Keratinocyte (primary cell): ENCODE results near the gene BNIP5. TPM values are rescaled to one million over a fixed set of nuclear protein-coding genes. Genes with fewer than 3 reads are reported as not detected.

Experiments
- DNase-seq: peaks from one replicate; pipeline ENCODE4 v3.0.0-alpha.2; 2011; ENCODE audit warnings: low read depth, missing footprints, low spot score
- FAIRE-seq: peaks from 2 replicates; lab custom pipeline; 2011; peaks lifted over from hg19 to GRCh38; lab: Jason Lieb, UNC
- H2AFZ ChIP-seq: 2 replicates; pipeline ENCODE4 v1.6.0; 2012; ENCODE audit warnings: low read length, control low read depth, inconsistent platforms; ENCODE audit not compliant: control insufficient read depth
- H3K27ac ChIP-seq: 2 replicates; pipeline ENCODE4 v1.5.1; 2011; ENCODE audit warnings: low read length; ENCODE audit not compliant: control insufficient read depth, insufficient read depth
- H3K27me3 ChIP-seq: 3 replicates; pipeline ENCODE4 v1.6.0; 2011; ENCODE audit warnings: low read length; ENCODE audit not compliant: control insufficient read depth, insufficient read depth; ENCODE audit errors: extremely low read depth
- H3K36me3 ChIP-seq, 2 experiments: 2 replicates in 1 of 2; 3 replicates in 1 of 2; pipeline ENCODE4 v1.5.1; 2011; ENCODE audit warnings: low read length in 2 of 2, mild to moderate bottlenecking in 1 of 2; ENCODE audit not compliant: control insufficient read depth in 2 of 2, insufficient read depth in 2 of 2; ENCODE audit errors: extremely low read depth in 1 of 2
- H3K4me1 ChIP-seq: 3 replicates; pipeline ENCODE4 v1.5.1; 2011; ENCODE audit warnings: low read length; ENCODE audit not compliant: control insufficient read depth, insufficient read depth; ENCODE audit errors: extremely low read depth
- H3K4me2 ChIP-seq: 3 replicates; pipeline ENCODE4 v1.6.0; 2011; ENCODE audit warnings: low read depth, low read length; ENCODE audit not compliant: control insufficient read depth, insufficient read depth; ENCODE audit errors: extremely low read depth
- H3K4me3 ChIP-seq, 3 experiments: fragments of 200-600 bp in 1 of 3; sonication (generic) in 1 of 3; 2 replicates in 2 of 3; 3 replicates in 1 of 3; pipeline ENCODE4 v1.5.1; 2011 to 2016; ENCODE audit warnings: low read length in 3 of 3, mild to moderate bottlenecking in 3 of 3, control low read depth in 2 of 3, inconsistent platforms in 1 of 3, low read depth in 1 of 3, mixed read lengths in 1 of 3, mixed run types in 1 of 3, moderate library complexity in 1 of 3; ENCODE audit not compliant: control insufficient read depth in 2 of 3, insufficient read depth in 2 of 3; ENCODE audit errors: extremely low read depth in 1 of 3
- H3K79me2 ChIP-seq: 2 replicates; pipeline ENCODE4 v1.6.0; 2012; ENCODE audit warnings: low read length; ENCODE audit not compliant: control insufficient read depth, insufficient read depth
- H3K9ac ChIP-seq: 3 replicates; pipeline ENCODE4 v1.6.0; 2011; ENCODE audit warnings: low read length; ENCODE audit not compliant: control insufficient read depth, insufficient read depth; ENCODE audit errors: extremely low read depth
- H3K9me1 ChIP-seq: 3 replicates; pipeline ENCODE4 v1.6.0; 2011; ENCODE audit warnings: low read length; ENCODE audit not compliant: control insufficient read depth, insufficient read depth; ENCODE audit errors: extremely low read depth
- H3K9me3 ChIP-seq: 2 replicates; pipeline ENCODE4 v1.5.1; 2012; ENCODE audit warnings: low read depth, low read length; ENCODE audit not compliant: control insufficient read depth
- H4K20me1 ChIP-seq: 3 replicates; pipeline ENCODE4 v1.6.0; 2011; ENCODE audit warnings: low read length; ENCODE audit not compliant: control insufficient read depth, insufficient read depth; ENCODE audit errors: extremely low read depth
- CTCF ChIP-seq, 3 experiments: IDR thresholded peaks in 1 of 3; conservative IDR thresholded peaks in 1 of 3; optimal IDR thresholded peaks in 1 of 3; 2 replicates in 2 of 3; 3 replicates in 1 of 3; pipeline versions ENCODE3 to v1.5.1; 2011; ENCODE audit warnings: low read length in 3 of 3, mild to moderate bottlenecking in 3 of 3, moderate library complexity in 2 of 3, control low read depth in 1 of 3, inconsistent platforms in 1 of 3; ENCODE audit not compliant: insufficient read depth in 2 of 3; ENCODE audit errors: extremely low read depth in 1 of 3
- EZH2 ChIP-seq: IDR thresholded peaks from one replicate; pipeline ENCODE4 v1.6.1; 2012; ENCODE audit warnings: inconsistent platforms, mild to moderate bottlenecking, low read length, moderate library complexity
- dilution Hi-C: fragments of 300-500 bp; cut with MboI; formaldehyde crosslinking; loops from one replicate; pipeline ENCODE4 v1.7.0; 2020; ENCODE audit warnings: low sequenced_read_pairs; ENCODE audit not compliant: extremely low pct_ligation_motif_present
- polyA plus RNA-seq, 5 experiments: library from polyadenylated mRNA; depleted of rRNA in 3 of 5; stranded (reverse) in 3 of 5; stranded (forward) in 1 of 5; unstranded in 1 of 5; fragments of >200 nt; gene quantifications; 1 replicate in 1 of 5; 2 replicates in 3 of 5; 3 replicates in 1 of 5; pipeline versions ENCODE4 v1.2.1 to v1.2.3, GENCODE V29; 2011 to 2012; ENCODE audit warnings: missing spikeins in 2 of 5, low read depth in 1 of 5, low replicate concordance in 1 of 5

BNIP5 gene
- polyA plus RNA-seq, 1 donor (not counting 4 experiments of a cell fraction or from before 2014, with no cell fraction given): not detected

GRCh38 chr6:36286858-36287257 is 49.8 kb downstream of the BNIP5 start:
- Histone ChIP-seq H3K9ac (no peak overlapping the region), H4K20me1 (no peaks in the 10 kb centered on the region), H3K79me2 (no peaks in the 10 kb centered on the region), H3K4me1 (peaks cover 15% of the 10 kb centered on the region), H3K27me3 (peaks cover 24% of the 10 kb centered on the region), H3K36me3 (no peaks in the 10 kb centered on the region), H3K9me3 (no peaks in the 10 kb centered on the region), H3K4me3 (no peak overlapping the region), H3K4me2 (no peak overlapping the region), H2AFZ (no peak overlapping the region), H3K9me1 (no peaks in the 10 kb centered on the region), H3K27ac (no peak overlapping the region)
- FAIRE-seq (no peak), DNase-seq (no peak)
- dilution Hi-C loops: no loop called here
- no peak for TF ChIP-seq EZH2
- TF ChIP-seq CTCF (optimal IDR thresholded peaks at IDR 0.05 in 1 of 3, IDR thresholded peaks at IDR 0.05 in 1 of 3, conservative IDR thresholded peaks at IDR 0.05 in 1 of 3; ENCODE audit: extremely low read depth in 1 of 3, insufficient read depth in 2 of 3, low read length in 3 of 3): no peak

GRCh38 chr6:36285797-36286196 is 50.9 kb downstream of the BNIP5 start:
- FAIRE-seq (no peak), DNase-seq (no peak)

More at GRCh38 chr6:36285797-36286196, 50.9 kb downstream of the BNIP5 start:
- no peak overlapping the region for H2AFZ ChIP-seq
- no peak overlapping the region for H3K4me3 ChIP-seq
- no peak overlapping the region for H3K9ac ChIP-seq
- H3K4me2 ChIP-seq: no peak overlapping the region
- H3K4me1 ChIP-seq: peaks cover 15% of the 10 kb centered on the region
- no peak overlapping the region for H3K27ac ChIP-seq
- H3K36me3 ChIP-seq: no peaks in the 10 kb centered on the region
- no peaks in the 10 kb centered on the region for H4K20me1 ChIP-seq
- no peak for TF ChIP-seq EZH2
- TF ChIP-seq CTCF (optimal IDR thresholded peaks at IDR 0.05 in 1 of 3, IDR thresholded peaks at IDR 0.05 in 1 of 3, conservative IDR thresholded peaks at IDR 0.05 in 1 of 3; ENCODE audit: extremely low read depth in 1 of 3, insufficient read depth in 2 of 3, low read length in 3 of 3): no peak
- no peaks in the 10 kb centered on the region for H3K9me3 ChIP-seq
- H3K27me3 ChIP-seq: peaks cover 24% of the 10 kb centered on the region
- H3K9me1 ChIP-seq: no peaks in the 10 kb centered on the region
- no peaks in the 10 kb centered on the region for H3K79me2 ChIP-seq
- dilution Hi-C loops: no loop called here
